WI38 (cell line): ENCODE measurements around the gene MRE11.
"Not testable (repeated sequence)": the region's sequence is repeated elsewhere in the genome, so short reads cannot be mapped to it uniquely, and the experiment has no call there.

Source experiments
- H3K4me3 ChIP-seq: 2 replicates; pipeline ENCODE4 v1.5.1; 2011; ENCODE audit warnings: low read depth, mild to moderate bottlenecking, control low read depth, low read length
- CTCF ChIP-seq: IDR thresholded peaks from 2 replicates; pipeline ENCODE4 v1.5.1; 2012; ENCODE audit warnings: low read depth, mild to moderate bottlenecking, control low read depth, low read length

MRE11 gene

GRCh38 chr11:94401773-94402265, 91.8 kb downstream of the MRE11 start:
- H3K4me3 ChIP-seq: no peak overlapping the region; the same call in 1 of the 2 replicates

GRCh38 chr11:94400839-94401772, 92.5 kb downstream of the MRE11 start, which contains the start of gene GPR83:
Gene GPR83 (minus strand): TSS chr11:94401419. CDS start chr11:94401247, 172 bp downstream.
- peak within 1 kb of the TSS; percentile 41 for H3K4me3 ChIP-seq
- no peak for TF ChIP-seq CTCF

More at GRCh38 chr11:94401773-94402265, 91.8 kb downstream of the MRE11 start:
- TF ChIP-seq CTCF: no peak

- TF ChIP-seq CTCF: no peak
- no peak overlapping the region for H3K4me3 ChIP-seq
These were observed 93.2 kb downstream of the MRE11 start for GRCh38 chr11:94400457-94400838.

GRCh38 chr11:94400050-94400449, 93.6 kb downstream of the MRE11 start:
- H3K4me3 ChIP-seq: no peak overlapping the region
- no peak for TF ChIP-seq CTCF

- H3K4me3 ChIP-seq: no peak overlapping the region
- TF ChIP-seq CTCF: no peak
These were observed 95.5 kb downstream of the MRE11 start for GRCh38 chr11:94398101-94398500.

GRCh38 chr11:94396282-94396681, 97.4 kb downstream of the MRE11 start:
- H3K4me3 ChIP-seq: no peak overlapping the region
- no peak for TF ChIP-seq CTCF

- H3K4me3 ChIP-seq: not testable (repeated sequence)
These were observed 101.7 kb downstream of the MRE11 start for GRCh38 chr11:94391937-94392336.
